Effector memory CD4-positive, alpha-beta T cell (primary cell): ENCODE measurements around the gene PTP4A1.

Experiments used
- DNase-seq, 3 donors: peaks; one replicate each; pipeline ENCODE4 v3.0.0-alpha.2; 2020
- H3K27ac ChIP-seq: 2 replicates; pipeline ENCODE4 v1.7.0; 2013; ENCODE audit warnings: mild to moderate bottlenecking, low read length, moderate library complexity; ENCODE audit not compliant: insufficient read depth, poor library complexity, severe bottlenecking
- H3K27me3 ChIP-seq: replicated peaks from 2 replicates; pipeline ENCODE4 v1.7.0; 2013; ENCODE audit warnings: mild to moderate bottlenecking, low read length; ENCODE audit not compliant: insufficient read depth, control insufficient read depth, poor library complexity, severe bottlenecking
- H3K36me3 ChIP-seq: 2 replicates; pipeline ENCODE4 v1.7.0; 2013; ENCODE audit warnings: mild to moderate bottlenecking, low read length, moderate library complexity; ENCODE audit not compliant: control insufficient read depth, insufficient read depth
- H3K4me1 ChIP-seq: 2 replicates; pipeline ENCODE4 v1.7.0; 2013; ENCODE audit warnings: low read length, mild to moderate bottlenecking; ENCODE audit not compliant: control insufficient read depth, insufficient read depth, poor library complexity, severe bottlenecking
- H3K4me3 ChIP-seq: 2 replicates; pipeline ENCODE4 v1.7.0; 2013; ENCODE audit warnings: low read length, low read depth, mild to moderate bottlenecking; ENCODE audit not compliant: insufficient read depth, poor library complexity, severe bottlenecking
- H3K9me3 ChIP-seq: 2 replicates; pipeline ENCODE4 v1.7.0; 2013; ENCODE audit warnings: mild to moderate bottlenecking, low read length, moderate library complexity; ENCODE audit not compliant: control insufficient read depth

PTP4A1 gene

DNA sequence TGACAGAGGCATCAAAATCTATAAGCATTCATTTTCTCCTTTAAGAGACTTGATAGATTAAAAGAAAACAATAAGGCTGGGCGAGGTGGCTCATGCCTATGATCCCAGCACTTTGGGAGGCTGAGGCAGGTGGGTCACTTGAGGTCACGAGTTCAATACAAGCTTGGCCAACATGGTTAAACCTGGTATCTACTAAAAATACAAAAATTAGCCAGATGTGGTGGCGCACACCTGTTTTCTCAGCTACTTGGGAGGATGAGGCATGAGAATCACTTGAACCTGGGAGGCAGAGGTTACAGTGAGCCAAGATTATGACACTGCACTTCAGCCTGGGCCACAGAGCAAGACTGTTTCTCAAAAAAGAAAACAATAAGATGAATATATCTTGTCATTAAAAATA, 39.3 kb upstream of the PTP4A1 start:
- no peaks in the 10 kb centered on the region for H3K36me3 ChIP-seq
- DNase-seq: no peak
- H3K4me3 ChIP-seq: no peak overlapping the region
- H3K4me1 ChIP-seq: no peaks in the 10 kb centered on the region
- no peaks in the 10 kb centered on the region for H3K27me3 ChIP-seq
- no peaks in the 10 kb centered on the region for H3K9me3 ChIP-seq
- H3K27ac ChIP-seq: no peak overlapping the region

DNA sequence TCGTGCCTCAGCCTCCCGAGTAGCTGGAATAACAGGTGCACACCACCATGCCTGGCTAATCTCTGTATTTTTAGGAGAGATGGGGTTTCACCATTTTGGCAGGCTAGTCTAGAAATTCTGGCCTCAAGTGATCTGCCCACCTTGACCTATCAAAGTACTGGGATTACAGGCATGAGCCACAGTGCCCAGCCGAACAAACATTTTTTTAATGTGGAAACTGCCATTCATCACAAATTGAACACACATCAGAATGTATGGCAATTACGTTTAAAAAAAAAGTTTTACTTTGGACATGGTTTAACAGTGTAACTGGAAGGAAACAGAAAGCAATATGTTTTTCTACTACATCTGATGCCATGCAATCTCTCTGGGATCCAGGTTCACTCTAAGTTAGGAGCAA, 38.3 kb upstream of the PTP4A1 start:
- no peaks in the 10 kb centered on the region for H3K9me3 ChIP-seq
- H3K4me1 ChIP-seq: no peaks in the 10 kb centered on the region
- H3K27ac ChIP-seq: no peak overlapping the region
- no peaks in the 10 kb centered on the region for H3K27me3 ChIP-seq
- no peak overlapping the region for H3K4me3 ChIP-seq
- DNase-seq: no peak
- H3K36me3 ChIP-seq: no peaks in the 10 kb centered on the region

DNA sequence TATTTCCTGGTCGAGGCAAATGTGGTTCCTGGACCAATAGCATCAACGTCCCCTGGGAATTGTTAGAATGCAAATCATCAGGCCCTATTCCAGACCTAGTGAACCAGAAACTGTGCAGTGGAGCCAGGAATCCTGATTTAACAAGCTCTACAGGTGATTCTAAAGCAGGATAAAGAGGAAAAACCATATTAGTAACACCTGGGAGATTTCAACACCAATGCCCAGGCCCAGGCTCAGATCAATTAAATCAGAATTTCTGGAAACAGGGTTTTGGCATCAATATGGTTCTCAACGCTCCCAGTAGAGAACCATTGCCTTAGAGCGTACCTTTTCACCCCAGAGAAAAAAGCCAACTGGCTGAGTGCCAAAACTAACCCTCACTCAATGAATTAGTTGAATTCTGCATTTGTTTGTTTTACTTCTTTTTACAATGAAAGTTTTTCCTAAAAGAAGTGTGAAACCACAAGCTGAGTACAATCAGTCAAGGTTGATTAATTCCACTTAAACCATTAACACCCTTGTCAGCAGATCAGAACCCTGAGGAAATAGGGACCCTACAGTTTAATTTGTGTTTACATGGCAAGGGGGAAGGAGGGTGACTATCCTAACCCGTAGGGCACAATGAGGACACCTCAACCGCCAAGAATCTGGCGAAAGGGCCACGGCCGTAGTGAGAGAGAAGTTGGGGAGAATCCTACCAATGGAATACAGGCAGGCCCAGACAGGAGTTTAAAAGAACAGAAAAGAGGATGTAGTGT, 34.9 kb upstream of the PTP4A1 start:
- no peak for DNase-seq
- Histone ChIP-seq H3K9me3 (no peaks in the 10 kb centered on the region), H3K4me1 (no peaks in the 10 kb centered on the region), H3K27ac (no peak overlapping the region), H3K4me3 (no peak overlapping the region), H3K36me3 (no peaks in the 10 kb centered on the region), H3K27me3 (no peaks in the 10 kb centered on the region)

DNA sequence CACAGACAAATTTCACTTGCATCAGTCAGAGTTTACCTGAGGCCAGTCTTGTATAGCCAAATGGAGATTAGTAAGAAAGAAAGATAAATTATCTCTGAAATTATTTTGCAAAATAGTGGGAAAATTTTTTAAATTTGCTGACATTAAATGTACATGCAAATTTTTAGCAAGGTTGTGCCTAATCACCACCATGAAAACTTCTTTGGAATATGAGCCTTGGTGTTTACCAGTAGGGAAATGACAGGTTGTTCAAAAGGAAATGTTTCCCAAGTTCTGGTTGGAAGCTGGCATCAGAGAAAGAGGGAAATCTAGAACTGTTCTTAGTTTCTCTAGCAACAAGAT, 34.4 kb upstream of the PTP4A1 start:
- no peaks in the 10 kb centered on the region for H3K36me3 ChIP-seq
- no peak for DNase-seq
- no peak overlapping the region for H3K27ac ChIP-seq
- H3K4me1 ChIP-seq: no peaks in the 10 kb centered on the region
- no peaks in the 10 kb centered on the region for H3K9me3 ChIP-seq
- H3K4me3 ChIP-seq: no peak overlapping the region
- H3K27me3 ChIP-seq: no peaks in the 10 kb centered on the region

DNA sequence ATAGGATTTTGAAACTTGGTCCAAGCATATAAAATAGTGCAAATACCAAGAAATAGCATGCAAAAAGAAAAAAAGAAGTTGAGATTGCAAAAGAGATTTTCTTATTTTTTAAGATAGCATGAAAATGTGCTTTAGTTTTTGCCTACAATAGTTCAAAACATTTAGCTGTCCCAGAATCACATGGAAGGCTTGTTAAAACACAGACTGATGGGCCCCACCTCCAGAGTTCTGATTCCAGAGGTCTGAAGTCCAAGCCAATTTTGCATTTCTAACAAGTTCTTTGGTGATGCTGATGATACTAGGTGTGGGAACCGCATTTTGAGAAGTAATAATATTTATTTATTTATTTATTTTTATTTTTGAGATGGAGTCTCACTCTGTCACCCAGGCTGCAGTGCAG, 33.7 kb upstream of the PTP4A1 start:
- Histone ChIP-seq H3K4me1 (no peaks in the 10 kb centered on the region), H3K4me3 (no peak overlapping the region), H3K27me3 (no peaks in the 10 kb centered on the region), H3K27ac (no peak overlapping the region), H3K9me3 (no peaks in the 10 kb centered on the region), H3K36me3 (no peaks in the 10 kb centered on the region)
- no peak for DNase-seq

DNA sequence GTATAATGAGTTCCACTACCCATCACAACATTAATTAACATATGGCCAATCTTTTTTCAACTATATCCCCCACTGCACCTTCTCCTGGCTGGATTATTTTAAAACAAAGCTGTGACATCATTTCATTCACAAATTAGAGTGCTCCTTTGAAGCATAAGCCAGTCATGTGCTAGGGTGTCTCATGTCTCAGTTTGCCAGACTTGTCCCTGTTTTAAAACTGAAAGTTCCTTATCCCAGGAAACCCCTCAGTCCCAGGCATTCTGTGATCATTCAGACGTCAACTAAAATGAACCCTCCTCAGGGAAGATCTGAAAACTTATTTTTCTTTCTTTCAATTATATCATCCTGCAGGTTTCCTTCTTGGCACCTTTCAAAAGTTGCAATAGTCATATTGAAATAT, 29.3 kb upstream of the PTP4A1 start:
- Histone ChIP-seq H3K4me3 (no peak overlapping the region), H3K9me3 (no peaks in the 10 kb centered on the region), H3K36me3 (no peaks in the 10 kb centered on the region), H3K27me3 (no peaks in the 10 kb centered on the region), H3K4me1 (no peaks in the 10 kb centered on the region), H3K27ac (no peak overlapping the region)
- no peak for DNase-seq

DNA sequence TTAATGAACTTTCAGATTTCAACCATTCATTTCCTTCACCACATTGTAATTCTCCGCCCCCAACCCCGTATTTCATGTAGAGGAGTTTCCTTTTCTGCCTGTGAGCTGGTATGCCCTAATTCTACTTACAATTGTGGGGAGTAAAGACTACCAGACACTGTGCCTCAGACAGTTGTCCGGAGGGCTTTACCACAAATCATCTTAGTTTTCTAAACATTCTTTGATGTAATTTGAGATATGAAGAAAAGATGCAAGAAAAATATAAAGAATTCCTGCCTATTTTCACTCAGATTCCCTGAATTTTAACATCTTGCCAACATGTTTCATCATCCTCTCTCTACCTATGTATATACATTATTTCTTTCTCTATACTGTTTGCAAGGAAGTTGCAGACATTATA, 28.3 kb upstream of the PTP4A1 start:
- Histone ChIP-seq H3K4me1 (no peaks in the 10 kb centered on the region), H3K36me3 (no peaks in the 10 kb centered on the region), H3K27ac (no peak overlapping the region), H3K9me3 (no peaks in the 10 kb centered on the region), H3K27me3 (no peaks in the 10 kb centered on the region), H3K4me3 (no peak overlapping the region)
- DNase-seq: no peak

DNA sequence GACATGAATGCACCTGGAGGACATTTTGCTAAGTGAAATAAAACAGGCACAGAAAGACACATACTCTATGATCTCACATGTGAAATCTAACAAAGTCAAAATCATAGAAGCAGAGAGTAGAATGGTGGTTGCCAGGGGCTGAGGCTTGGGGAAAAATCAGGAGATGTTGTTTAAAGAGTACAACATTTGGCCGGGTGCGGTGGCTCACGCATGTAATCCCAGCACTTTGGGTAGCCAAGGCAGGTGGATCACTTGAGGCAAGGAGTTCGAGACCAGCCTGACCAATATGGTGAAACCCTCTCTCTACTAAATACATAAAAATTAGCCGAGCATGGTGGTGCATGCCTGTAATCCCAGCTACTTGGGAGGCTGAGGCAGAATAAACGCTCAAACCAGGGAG, 26.0 kb upstream of the PTP4A1 start:
- Histone ChIP-seq H3K27ac (no peak overlapping the region), H3K4me1 (no peaks in the 10 kb centered on the region), H3K36me3 (no peaks in the 10 kb centered on the region), H3K4me3 (no peak overlapping the region), H3K9me3 (no peaks in the 10 kb centered on the region), H3K27me3 (no peaks in the 10 kb centered on the region)
- DNase-seq: no peak

DNA sequence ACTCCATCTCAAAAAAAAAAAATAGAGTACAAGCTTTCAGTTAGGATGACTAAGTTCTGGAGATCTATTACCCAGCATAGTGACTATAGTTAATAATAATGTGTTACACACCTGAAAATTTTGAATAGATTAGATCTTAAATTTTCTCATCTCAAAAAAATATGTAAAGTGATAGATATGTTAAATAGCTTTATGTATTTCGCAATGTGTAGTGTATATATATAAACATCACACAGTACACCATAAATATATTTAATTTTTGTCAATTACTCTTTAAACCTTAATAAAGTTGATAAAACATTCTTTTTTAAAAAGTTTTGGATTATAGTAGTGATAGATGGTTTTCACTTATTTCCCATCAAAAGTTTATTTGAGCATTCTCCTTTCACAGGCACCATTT, 25.6 kb upstream of the PTP4A1 start:
- Histone ChIP-seq H3K4me1 (no peaks in the 10 kb centered on the region), H3K27me3 (no peaks in the 10 kb centered on the region), H3K4me3 (no peak overlapping the region), H3K27ac (no peak overlapping the region), H3K9me3 (no peaks in the 10 kb centered on the region), H3K36me3 (no peaks in the 10 kb centered on the region)
- DNase-seq: no peak

DNA sequence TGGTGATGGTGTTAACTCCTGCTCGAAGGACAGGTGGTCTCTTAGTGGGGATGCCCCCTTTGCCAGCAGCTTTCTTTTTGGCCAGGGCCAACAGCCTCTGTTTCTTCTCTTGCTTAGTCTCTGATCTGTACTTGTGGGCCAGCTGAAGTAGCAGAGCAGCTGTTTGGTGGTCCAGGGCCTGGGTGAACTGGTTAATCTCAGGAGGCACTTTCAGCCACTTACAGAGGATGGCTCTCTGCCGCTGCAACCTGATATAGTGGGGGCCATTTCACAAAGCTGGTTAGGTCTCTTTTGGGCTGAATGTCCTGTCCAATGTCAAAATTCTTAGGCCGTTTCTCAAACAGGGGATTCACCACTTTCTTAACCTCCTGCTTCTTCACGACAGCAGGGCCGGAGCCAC, 23.2 kb upstream of the PTP4A1 start:
- Histone ChIP-seq H3K27me3 (no peaks in the 10 kb centered on the region), H3K4me1 (no peaks in the 10 kb centered on the region), H3K27ac (no peak overlapping the region), H3K9me3 (no peaks in the 10 kb centered on the region), H3K4me3 (no peak overlapping the region), H3K36me3 (no peaks in the 10 kb centered on the region)
- no peak for DNase-seq
